Measurements from ENCODE around the gene IMMP2L.

The IMMP2L gene

GRCh38 chr7:110994028-110994967, 568.0 kb downstream of the IMMP2L start:
- Histone ChIP-seq H3K27ac (ENCODE audit: low read length) (no peak overlapping the region), H3K4me1 (ENCODE audit: insufficient read depth, low read length) (no peaks in the 10 kb centered on the region), H3K36me3 (ENCODE audit: insufficient read depth, low read length) (no peaks in the 10 kb centered on the region), H3K79me2 (ENCODE audit: insufficient read depth, low read length) (no peaks in the 10 kb centered on the region), H4K20me1 (ENCODE audit: insufficient read depth, low read length) (no peaks in the 10 kb centered on the region), H3K9ac (ENCODE audit: low read depth, low read length) (no peak overlapping the region), H3K4me2 (ENCODE audit: insufficient read depth, low read length) (no peak overlapping the region), H3K9me3 (ENCODE audit: insufficient read depth, low read length, severe bottlenecking) (no peaks in the 10 kb centered on the region), H3K27me3 (ENCODE audit: insufficient read depth, low read length, poor library complexity) (no peaks in the 10 kb centered on the region), H2AFZ (ENCODE audit: low read depth, low read length) (no peak overlapping the region), H3K4me3 (ENCODE audit: low read depth in 1 of 2, low read length in 2 of 2) (no peak overlapping the region)
- TF ChIP-seq CTCF (IDR thresholded peaks at IDR 0.05; ENCODE audit: borderline replicate concordance, extremely low read depth, low read length, poor library complexity, severe bottlenecking) (no peak), EZH2 (IDR thresholded peaks at IDR 0.05; ENCODE audit: borderline replicate concordance, low read depth, low read length, severe bottlenecking) (no peak)
- no peak for ATAC-seq (ENCODE audit: insufficient read depth, low read depth)
- no peak for DNase-seq

GRCh38 chr7:110988890-110989501, 573.3 kb downstream of the IMMP2L start:
- no peaks in the 10 kb centered on the region for H4K20me1 ChIP-seq (ENCODE audit: insufficient read depth, low read length)
- H3K27ac ChIP-seq (ENCODE audit: low read length), result no peak overlapping the region
- no peaks in the 10 kb centered on the region for H3K36me3 ChIP-seq (ENCODE audit: insufficient read depth, low read length)
- H3K4me2 ChIP-seq (ENCODE audit: insufficient read depth, low read length), result no peak overlapping the region
- H3K9ac ChIP-seq (ENCODE audit: low read depth, low read length), result no peak overlapping the region
- ATAC-seq (ENCODE audit: insufficient read depth, low read depth) (no peak), DNase-seq (no peak)
- H3K27me3 ChIP-seq (ENCODE audit: insufficient read depth, low read length, poor library complexity), result no peaks in the 10 kb centered on the region
- no peak overlapping the region for H2AFZ ChIP-seq (ENCODE audit: low read depth, low read length)
- H3K79me2 ChIP-seq (ENCODE audit: insufficient read depth, low read length), result no peaks in the 10 kb centered on the region
- no peak overlapping the region for H3K4me3 ChIP-seq (ENCODE audit: low read depth in 1 of 2, low read length in 2 of 2)
- no peaks in the 10 kb centered on the region for H3K4me1 ChIP-seq (ENCODE audit: insufficient read depth, low read length)
- TF ChIP-seq EZH2 (IDR thresholded peaks at IDR 0.05; ENCODE audit: borderline replicate concordance, low read depth, low read length, severe bottlenecking), result no peak
- no peak for TF ChIP-seq CTCF (IDR thresholded peaks at IDR 0.05; ENCODE audit: borderline replicate concordance, extremely low read depth, low read length, poor library complexity, severe bottlenecking)
- no peaks in the 10 kb centered on the region for H3K9me3 ChIP-seq (ENCODE audit: insufficient read depth, low read length, severe bottlenecking)

- DNase-seq (no peak), ATAC-seq (ENCODE audit: insufficient read depth, low read depth) (no peak; the same call in 2 of the 3 replicates)
- no peaks in the 10 kb centered on the region for H3K4me1 ChIP-seq (ENCODE audit: insufficient read depth, low read length)
- no peak overlapping the region for H3K9ac ChIP-seq (ENCODE audit: low read depth, low read length)
- no peak overlapping the region for H3K4me2 ChIP-seq (ENCODE audit: insufficient read depth, low read length)
- no peaks in the 10 kb centered on the region for H3K36me3 ChIP-seq (ENCODE audit: insufficient read depth, low read length)
- no peak overlapping the region for H2AFZ ChIP-seq (ENCODE audit: low read depth, low read length)
- H3K4me3 ChIP-seq (ENCODE audit: low read depth in 1 of 2, low read length in 2 of 2), result no peak overlapping the region
- no peaks in the 10 kb centered on the region for H4K20me1 ChIP-seq (ENCODE audit: insufficient read depth, low read length)
- no peak overlapping the region for H3K27ac ChIP-seq (ENCODE audit: low read length)
- no peaks in the 10 kb centered on the region for H3K27me3 ChIP-seq (ENCODE audit: insufficient read depth, low read length, poor library complexity)
- no peak for TF ChIP-seq EZH2 (IDR thresholded peaks at IDR 0.05; ENCODE audit: borderline replicate concordance, low read depth, low read length, severe bottlenecking)
- TF ChIP-seq CTCF (IDR thresholded peaks at IDR 0.05; ENCODE audit: borderline replicate concordance, extremely low read depth, low read length, poor library complexity, severe bottlenecking), result no peak
- H3K9me3 ChIP-seq (ENCODE audit: insufficient read depth, low read length, severe bottlenecking), result no peaks in the 10 kb centered on the region
- H3K79me2 ChIP-seq (ENCODE audit: insufficient read depth, low read length), result no peaks in the 10 kb centered on the region
Measured at GRCh38 chr7:110988348-110988747, 573.9 kb downstream of the IMMP2L start.
